HEK293T (cell line): ENCODE results near the gene LZIC.
A peak's percentile ranks its signal among the peaks of the same experiment; 100 is the strongest.

ENCODE experiments used
- CTCF ChIA-PET: fragments of 350-600 bp; formaldehyde crosslinking; extraction: SDS; loops from one replicate; lab custom pipeline; 2021; ENCODE audit warnings: antibody characterized with exemption, inconsistent platforms; lab: Yijun Ruan, JAX
- POLR2A ChIA-PET: fragments of 350-600 bp; formaldehyde crosslinking; extraction: SDS; loops from one replicate; lab custom pipeline; 2020; ENCODE audit warnings: antibody characterized with exemption, inconsistent platforms; lab: Yijun Ruan, JAX
- DNase-seq: peaks from one replicate; pipeline ENCODE4 v3.0.0; 2012; ENCODE audit warnings: mixed read lengths; ENCODE audit errors: extremely low spot score
- ARNT ChIP-seq: fragments of 450-650 bp; IDR thresholded peaks from 2 replicates; pipeline ENCODE4 v1.6.1; 2017; ENCODE audit warnings: mild to moderate bottlenecking
- BHLHE40 ChIP-seq: fragments of 450-650 bp; IDR thresholded peaks from 2 replicates; pipeline ENCODE4 v1.6.1; 2016; ENCODE audit warnings: mild to moderate bottlenecking, moderate library complexity, borderline replicate concordance
- CTBP1 ChIP-seq: fragments of 450-650 bp; IDR thresholded peaks from 2 replicates; pipeline ENCODE4 v1.6.1; 2016; ENCODE audit warnings: borderline replicate concordance
- ELF4 ChIP-seq: fragments of 450-650 bp; IDR thresholded peaks from 2 replicates; pipeline ENCODE4 v1.6.1; 2017; ENCODE audit warnings: antibody characterized with exemption
- FOXA1 ChIP-seq: fragments of 450-650 bp; IDR thresholded peaks from 2 replicates; pipeline ENCODE4 v1.6.1; 2016; ENCODE audit warnings: mild to moderate bottlenecking
- FOXK2 ChIP-seq: fragments of 450-650 bp; IDR thresholded peaks from 2 replicates; pipeline ENCODE4 v1.6.1; 2016; ENCODE audit warnings: mild to moderate bottlenecking
- FOXM1 ChIP-seq: fragments of 450-650 bp; IDR thresholded peaks from 2 replicates; pipeline ENCODE4 v1.6.1; 2017; ENCODE audit warnings: mild to moderate bottlenecking, borderline replicate concordance
- HDGF ChIP-seq: fragments of 450-650 bp; IDR thresholded peaks from 2 replicates; pipeline ENCODE4 v1.6.1; 2017; ENCODE audit warnings: antibody characterized with exemption, borderline replicate concordance
- L3MBTL2 ChIP-seq: fragments of 450-650 bp; conservative IDR thresholded peaks from 2 replicates; pipeline ENCODE4 v1.6.1; 2016; ENCODE audit warnings: mild to moderate bottlenecking
- LEF1 ChIP-seq: fragments of 450-650 bp; IDR thresholded peaks from 2 replicates; pipeline ENCODE4 v1.6.1; 2017; ENCODE audit warnings: mild to moderate bottlenecking, borderline replicate concordance
- NFRKB ChIP-seq: fragments of 450-650 bp; IDR thresholded peaks from 2 replicates; pipeline ENCODE4 v1.6.1; 2016; ENCODE audit warnings: mild to moderate bottlenecking, moderate library complexity
- SP1 ChIP-seq: fragments of 450-650 bp; IDR thresholded peaks from 2 replicates; pipeline ENCODE4 v1.6.1; 2017
- SUZ12 ChIP-seq: fragments of 450-650 bp; IDR thresholded peaks from 2 replicates; pipeline ENCODE4 v1.6.1; 2016; ENCODE audit warnings: mild to moderate bottlenecking
- TARDBP ChIP-seq: fragments of 450-650 bp; IDR thresholded peaks from 2 replicates; pipeline ENCODE4 v1.6.1; 2016
- ZNF384 ChIP-seq: fragments of 450-650 bp; IDR thresholded peaks from 2 replicates; pipeline ENCODE4 v1.6.1; 2016
- TF ChIP-seq, protein P1 (sequence below): fragments of 450-650 bp; IDR thresholded peaks from 2 replicates; pipeline ENCODE4 v1.6.1; 2016

LZIC gene

DNA sequence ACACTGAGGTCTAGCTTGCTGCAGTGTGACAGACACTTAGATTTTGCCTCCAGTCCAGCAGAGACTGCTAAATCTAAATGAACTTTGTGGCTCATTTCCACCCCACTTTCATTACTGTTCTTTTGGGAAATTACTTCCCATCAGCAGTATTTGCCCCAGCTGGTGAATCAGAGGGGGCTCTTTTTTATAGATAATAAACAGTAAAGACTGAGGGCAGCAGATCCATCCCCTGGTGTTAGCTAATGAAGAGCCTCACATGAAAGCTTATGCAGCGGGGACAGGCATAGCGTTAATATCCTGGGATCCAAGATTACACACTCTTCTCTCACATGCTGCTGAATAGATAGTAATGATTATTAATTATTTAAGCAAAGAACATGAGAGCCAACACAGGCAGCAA is 26.7 kb downstream of the LZIC start:
- ChIA-PET POLR2A (no interaction called here), CTCF (no interaction called here)
- DNase-seq = no peak
- TF ChIP-seq FOXA1 = no peak
- no peak for TF ChIP-seq SP1

DNA sequence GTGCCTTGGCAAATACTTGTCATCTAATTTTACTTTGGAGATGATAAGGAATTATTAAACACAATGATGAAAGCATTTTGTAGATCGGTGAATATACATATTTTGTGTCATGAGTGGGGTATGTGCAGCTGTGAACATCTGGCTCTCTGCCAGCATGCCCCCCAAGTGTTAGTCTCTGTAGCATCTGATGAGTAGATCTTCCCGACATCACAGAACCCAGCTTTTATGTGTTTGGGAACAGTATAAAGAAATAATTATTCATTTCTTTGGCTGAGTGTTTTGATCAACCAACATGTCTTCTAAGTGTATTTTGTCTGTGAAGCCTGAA is 28.6 kb downstream of the LZIC start:
- no peak for DNase-seq
- no peak for TF ChIP-seq ELF4
- TF ChIP-seq FOXA1 = no peak
- no peak for TF ChIP-seq SP1
- TF ChIP-seq BHLHE40 = no peak
- no peak for TF ChIP-seq FOXM1
- no peak for TF ChIP-seq CTBP1
- no peak for TF ChIP-seq HDGF
- TF ChIP-seq, protein P1, sequence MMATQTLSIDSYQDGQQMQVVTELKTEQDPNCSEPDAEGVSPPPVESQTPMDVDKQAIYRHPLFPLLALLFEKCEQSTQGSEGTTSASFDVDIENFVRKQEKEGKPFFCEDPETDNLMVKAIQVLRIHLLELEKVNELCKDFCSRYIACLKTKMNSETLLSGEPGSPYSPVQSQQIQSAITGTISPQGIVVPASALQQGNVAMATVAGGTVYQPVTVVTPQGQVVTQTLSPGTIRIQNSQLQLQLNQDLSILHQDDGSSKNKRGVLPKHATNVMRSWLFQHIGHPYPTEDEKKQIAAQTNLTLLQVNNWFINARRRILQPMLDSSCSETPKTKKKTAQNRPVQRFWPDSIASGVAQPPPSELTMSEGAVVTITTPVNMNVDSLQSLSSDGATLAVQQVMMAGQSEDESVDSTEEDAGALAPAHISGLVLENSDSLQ = no peak
- TF ChIP-seq ARNT = no peak
- no peak for TF ChIP-seq FOXK2
- no peak for TF ChIP-seq ZNF384
- TF ChIP-seq SUZ12 = no peak
- TF ChIP-seq TARDBP = no peak
- TF ChIP-seq LEF1 = no peak
- no peak for TF ChIP-seq L3MBTL2
- TF ChIP-seq NFRKB = no peak
- ChIA-PET CTCF (interaction anchor here (1.1 to 1.3 kb wide), 3 partner anchors 8 to 42 kb away, joined by 3 to 8 read pairs (median 3); no protein-coding TSS in a partner anchor), POLR2A (interaction anchor here (1.7 kb wide), 1 partner anchor 29 kb away, joined by 6 read pairs; the partner anchor contains the start of genes LZIC and NMNAT1)

DNA sequence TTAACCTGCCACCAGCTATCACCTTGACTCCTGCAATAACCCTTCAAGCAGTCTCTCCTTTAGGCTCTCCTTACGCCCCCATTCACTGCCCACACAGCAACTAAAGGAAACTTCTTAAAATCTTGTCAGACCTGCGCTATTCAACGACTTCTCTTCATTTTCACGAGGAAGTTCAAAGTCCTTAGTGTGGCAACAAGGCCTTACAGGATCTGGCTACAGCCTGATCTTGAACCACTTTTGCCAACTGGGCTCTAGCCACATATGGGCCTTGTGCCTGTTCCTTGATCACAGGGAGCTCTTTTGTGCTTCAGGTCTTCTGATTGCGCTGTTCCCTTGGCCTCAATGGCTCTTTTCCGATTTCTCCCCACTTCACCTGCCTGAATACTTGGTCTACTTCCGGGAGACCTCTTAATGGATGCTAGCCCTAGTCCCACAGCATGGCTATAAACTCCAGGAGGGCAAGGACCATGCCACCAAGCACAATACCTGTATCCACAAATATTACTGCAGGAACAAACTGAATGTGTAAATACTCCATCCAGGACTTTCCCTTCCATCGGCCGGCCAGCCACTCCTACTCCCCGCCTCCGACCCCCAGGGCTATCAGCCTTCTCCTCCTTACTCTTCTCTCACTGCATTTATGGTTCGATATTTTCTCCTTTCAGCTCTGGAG is 30.8 kb downstream of the LZIC start:
- DNase-seq = no peak
- ChIA-PET CTCF (no interaction called here), POLR2A (no interaction called here)
- TF ChIP-seq FOXM1 = no peak
- no peak for TF ChIP-seq L3MBTL2
- TF ChIP-seq HDGF = no peak
- TF ChIP-seq, protein P1 = no peak
- TF ChIP-seq FOXA1 = no peak
- no peak for TF ChIP-seq ELF4
- TF ChIP-seq BHLHE40 = no peak
- no peak for TF ChIP-seq LEF1
- no peak for TF ChIP-seq NFRKB
- TF ChIP-seq SP1 = no peak
- no peak for TF ChIP-seq ZNF384
- no peak for TF ChIP-seq SUZ12
- no peak for TF ChIP-seq TARDBP
- TF ChIP-seq FOXK2 = no peak
- TF ChIP-seq ARNT = no peak
- no peak for TF ChIP-seq CTBP1

DNA sequence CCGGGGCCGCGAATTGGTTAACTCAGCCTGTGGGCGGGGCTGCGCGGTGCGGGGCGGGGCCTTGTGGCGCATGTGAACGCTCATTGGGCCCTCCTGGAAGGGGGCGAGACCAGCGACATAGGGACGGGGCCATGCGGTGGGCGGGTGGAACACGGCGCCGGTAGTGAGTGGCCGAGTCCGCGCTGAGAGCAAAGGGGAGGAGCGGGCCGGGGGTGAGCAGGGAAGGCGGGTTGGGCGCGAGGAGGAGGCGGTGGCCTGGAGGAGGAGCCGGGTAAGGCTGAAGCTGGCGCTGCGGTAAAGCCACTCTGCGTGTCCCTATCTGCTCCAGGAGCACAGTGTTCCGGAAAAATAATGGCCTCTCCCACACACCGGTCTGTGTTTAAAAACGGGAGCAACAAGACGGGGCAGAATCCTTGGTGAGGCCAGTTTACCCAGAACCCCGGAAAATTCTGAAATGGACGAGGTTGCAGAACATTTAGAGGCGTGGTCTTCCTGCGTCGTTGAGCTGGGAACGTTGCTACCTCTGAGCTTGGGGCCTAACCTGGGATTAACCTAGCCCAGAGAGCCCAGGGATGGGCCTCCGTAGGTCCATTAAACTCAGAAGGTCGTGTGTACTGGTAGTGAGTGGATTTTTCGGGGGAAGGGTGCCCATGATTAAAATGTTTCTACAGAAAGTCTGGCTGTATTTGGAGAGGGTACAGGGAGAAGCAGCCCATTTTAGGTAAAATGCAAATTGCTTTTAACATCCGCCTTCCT is 32.6 kb downstream of the LZIC start:
- peak; percentile 95 for TF ChIP-seq HDGF
- no peak for TF ChIP-seq LEF1
- TF ChIP-seq, protein P1 = no peak
- no peak for TF ChIP-seq ARNT
- no peak for TF ChIP-seq SUZ12
- ChIA-PET CTCF (interaction anchor here (0.7 kb wide), 1 partner anchor 12 kb away, joined by 4 read pairs; no protein-coding TSS in a partner anchor), POLR2A (interaction anchor here (0.7 to 1.8 kb wide), 6 partner anchors 11 to 106 kb away, joined by 3 to 12 read pairs (median 4); partner anchors contain the start of genes LZIC and NMNAT1)
- peak; percentile 97 for DNase-seq

DNA sequence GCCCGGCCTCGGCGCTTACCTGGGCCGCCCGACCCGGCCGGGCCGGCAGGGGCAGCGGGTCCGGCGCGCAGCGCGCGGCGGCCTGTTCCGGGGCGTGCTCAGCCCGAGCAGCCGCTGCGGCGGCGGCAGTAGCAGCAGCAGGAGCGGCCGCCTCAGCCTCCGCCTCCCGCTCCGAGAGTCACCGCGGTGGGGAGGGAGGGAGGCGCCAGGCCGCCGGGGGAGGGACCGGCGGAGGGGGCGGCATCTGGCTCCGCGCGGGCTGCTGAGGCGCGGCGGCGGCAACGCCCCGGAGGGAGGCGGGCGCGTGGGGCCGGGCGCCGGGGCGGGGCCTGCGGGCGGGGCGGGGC is 33.1 kb downstream of the LZIC start, which contains the start of gene CTNNBIP1:
TSS of gene CTNNBIP1 (minus strand) at position 194 of the 347 bp plus-strand sequence. CDS start 38,205 bp downstream, outside the sequence.
- TF ChIP-seq SUZ12 = no peak
- no peak for TF ChIP-seq NFRKB
- POLR2A ChIA-PET = interaction anchor here (1.2 to 1.8 kb wide), 4 partner anchors 12 to 33 kb away, joined by 4 to 12 read pairs (median 6); partner anchors contain the start of genes LZIC and NMNAT1
- no peak for DNase-seq
- CTCF ChIA-PET = no interaction called here

DNA sequence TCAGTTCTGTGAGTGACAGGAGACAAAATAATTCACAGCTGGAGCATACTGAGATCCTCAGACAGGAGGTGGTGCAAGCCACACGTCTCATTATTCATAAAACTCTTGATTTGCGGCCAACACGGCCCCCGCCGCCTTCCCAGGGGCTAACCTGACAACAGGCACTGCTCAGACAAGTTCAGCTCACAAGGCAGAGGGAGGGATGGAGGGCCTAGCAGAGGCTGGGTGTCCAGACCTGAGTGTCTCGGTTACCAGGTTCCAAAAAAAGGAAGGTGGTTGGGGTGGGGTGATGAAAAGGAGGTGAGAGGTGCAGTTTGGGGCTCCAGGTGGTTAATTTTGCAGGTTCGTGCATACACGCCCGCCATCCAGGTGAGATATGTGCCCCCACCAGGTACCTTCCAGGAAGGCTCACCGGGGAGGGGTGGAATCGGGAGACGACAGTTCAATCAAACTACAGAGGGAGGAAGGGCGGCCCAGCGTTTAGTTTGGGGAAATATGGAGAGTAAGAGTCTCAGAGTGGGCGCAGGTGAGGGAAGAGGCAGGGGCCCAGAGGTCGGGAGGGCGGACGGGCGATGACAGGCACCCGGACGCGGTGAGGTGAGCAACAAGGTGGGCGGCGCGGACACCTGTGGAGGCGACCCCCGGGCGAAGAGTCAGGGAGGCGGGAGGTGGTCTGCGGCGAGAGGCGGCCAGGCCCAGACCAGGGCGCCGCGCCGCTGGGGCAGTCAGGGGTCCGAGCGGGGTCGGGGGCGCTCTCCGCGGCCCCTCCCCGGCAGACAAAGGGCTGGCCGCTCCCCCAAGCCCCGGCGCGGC is 33.8 kb downstream of the LZIC start:
- TF ChIP-seq L3MBTL2 (no peak), SP1 (no peak), LEF1 (no peak), BHLHE40 (no peak)
- TF ChIP-seq, protein P1 = peak; percentile 91
- ChIA-PET CTCF (no interaction called here), POLR2A (interaction anchor here (1.0 kb wide), 1 partner anchor 34 kb away, joined by 3 read pairs; the partner anchor contains the start of genes LZIC and NMNAT1)
- DNase-seq = no peak
